Testis (tissue), 3 donors: Measurements from ENCODE around the gene ADCY2. TPM values are rescaled to one million over a fixed set of nuclear protein-coding genes. Genes with fewer than 3 reads are reported as not detected.

ENCODE experiments used
- DNase-seq: peaks from one replicate; pipeline ENCODE4 v3.0.0-alpha.2; 2019
- H3K27ac ChIP-seq, 2 donors: fragments of 200-600 bp; sonication (generic); one replicate each; pipeline ENCODE4 v1.5.1; 2019
- H3K27me3 ChIP-seq: fragments of 200-600 bp; sonication (generic); one replicate; pipeline ENCODE4 v1.5.1; 2019
- H3K36me3 ChIP-seq: fragments of 200-600 bp; sonication (generic); one replicate; pipeline ENCODE4 v1.5.1; 2017; ENCODE audit warnings: low read depth; ENCODE audit errors: missing control alignments
- H3K4me1 ChIP-seq: fragments of 200-600 bp; sonication (generic); one replicate; pipeline ENCODE4 v1.5.1; 2019
- H3K4me3 ChIP-seq, 2 donors: fragments of 200-600 bp; sonication (generic); one replicate each; pipeline ENCODE4 v1.5.1; 2017 to 2019
- H3K9me3 ChIP-seq: fragments of 200-600 bp; sonication (generic); one replicate; pipeline ENCODE4 v1.5.1; 2017
- POLR2A ChIP-seq: fragments of 450-650 bp; IDR thresholded peaks from one replicate; pipeline ENCODE4 v1.6.1; 2017; ENCODE audit warnings: antibody characterized with exemption, mild to moderate bottlenecking, moderate library complexity
- WGBS, 2 donors: methylation state at CpG; one replicate each; pipeline ENCODE4 v1.1.5; 2018; 5-methylcytosine and 5-hydroxymethylcytosine counted together
- intact Hi-C: fragments of 100-400 bp; cut with DNase I; formaldehyde crosslinking; loops from one replicate; pipeline ENCODE4 v1.15.1; 2023; ENCODE audit warnings: low total_unique reads
- polyA plus RNA-seq: library from polyadenylated mRNA; stranded (reverse); fragments of 350-450 nt; fragmentation: Illumina TruSeq; extraction: RNeasy Lipid Tissue Mini Kit (QIAGEN cat#74804); gene quantifications from one replicate; pipeline ENCODE4 v1.2.3, GENCODE V29; 2014; ENCODE audit warnings: low read depth, low replicate concordance; ENCODE audit not compliant: insufficient read depth
- total RNA-seq, 2 donors: library from RNA; depleted of rRNA; stranded (reverse); fragments of >200 nt; gene quantifications; one replicate each; pipeline ENCODE4 v1.2.3, GENCODE V29; 2016
- TF ChIP-seq, protein P1 (sequence below), 3 experiments: fragments of 450-650 bp in 2 of 3; fragments of 200-600 bp in 1 of 3; sonication (generic) in 1 of 3; IDR thresholded peaks; one replicate each; pipeline ENCODE4 v1.5.1; 2016 to 2019; ENCODE audit warnings: antibody characterized with exemption in 3 of 3, mild to moderate bottlenecking in 2 of 3, moderate library complexity in 1 of 3

ADCY2 gene
- total and polyA plus RNA-seq, 3 donors from 2014 or later = 9.4 to 18.5 (median 10.5) TPM

GRCh38 chr5:7875151-7875550, 479.2 kb downstream of the ADCY2 start:
- TF ChIP-seq POLR2A = no peak
- TF ChIP-seq, protein P1, sequence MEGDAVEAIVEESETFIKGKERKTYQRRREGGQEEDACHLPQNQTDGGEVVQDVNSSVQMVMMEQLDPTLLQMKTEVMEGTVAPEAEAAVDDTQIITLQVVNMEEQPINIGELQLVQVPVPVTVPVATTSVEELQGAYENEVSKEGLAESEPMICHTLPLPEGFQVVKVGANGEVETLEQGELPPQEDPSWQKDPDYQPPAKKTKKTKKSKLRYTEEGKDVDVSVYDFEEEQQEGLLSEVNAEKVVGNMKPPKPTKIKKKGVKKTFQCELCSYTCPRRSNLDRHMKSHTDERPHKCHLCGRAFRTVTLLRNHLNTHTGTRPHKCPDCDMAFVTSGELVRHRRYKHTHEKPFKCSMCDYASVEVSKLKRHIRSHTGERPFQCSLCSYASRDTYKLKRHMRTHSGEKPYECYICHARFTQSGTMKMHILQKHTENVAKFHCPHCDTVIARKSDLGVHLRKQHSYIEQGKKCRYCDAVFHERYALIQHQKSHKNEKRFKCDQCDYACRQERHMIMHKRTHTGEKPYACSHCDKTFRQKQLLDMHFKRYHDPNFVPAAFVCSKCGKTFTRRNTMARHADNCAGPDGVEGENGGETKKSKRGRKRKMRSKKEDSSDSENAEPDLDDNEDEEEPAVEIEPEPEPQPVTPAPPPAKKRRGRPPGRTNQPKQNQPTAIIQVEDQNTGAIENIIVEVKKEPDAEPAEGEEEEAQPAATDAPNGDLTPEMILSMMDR (IDR thresholded peaks at IDR 0.05) = no peak
- intact Hi-C loops = no loop called here
- WGBS, 2 donors = 92 to 96% methylated on average over 4 of the region's 4 CpGs
- H3K9me3 ChIP-seq = no peaks in the 10 kb centered on the region
- H3K36me3 ChIP-seq = no peaks in the 10 kb centered on the region
- H3K27me3 ChIP-seq = no peaks in the 10 kb centered on the region
- H3K4me1 ChIP-seq = peaks cover 2% of the 10 kb centered on the region
- no peak overlapping the region for H3K27ac ChIP-seq
- H3K4me3 ChIP-seq = no peak overlapping the region
- DNase-seq = no peak

GRCh38 chr5:7876867-7877266, 480.9 kb downstream of the ADCY2 start:
- WGBS, 2 donors = 94 to 96% methylated on average over 3 of the region's 3 CpGs
- TF ChIP-seq POLR2A = no peak
- TF ChIP-seq, protein P1 (IDR thresholded peaks at IDR 0.05) = no peak
- no peak for DNase-seq

GRCh38 chr5:7877851-7878250, 481.9 kb downstream of the ADCY2 start:
- H3K36me3 ChIP-seq = no peaks in the 10 kb centered on the region
- WGBS, 2 donors = 57 to 72% methylated on average over 9 of the region's 9 CpGs
- no peaks in the 10 kb centered on the region for H3K4me1 ChIP-seq
- intact Hi-C loops = no loop called here
- no peaks in the 10 kb centered on the region for H3K9me3 ChIP-seq
- H3K27me3 ChIP-seq = no peaks in the 10 kb centered on the region
- DNase-seq = no peak
- TF ChIP-seq POLR2A = no peak
- TF ChIP-seq, protein P1 (IDR thresholded peaks at IDR 0.05) = no peak
- H3K27ac ChIP-seq = no peak overlapping the region
- no peak overlapping the region for H3K4me3 ChIP-seq

More at GRCh38 chr5:7876867-7877266, 480.9 kb downstream of the ADCY2 start:
- Histone ChIP-seq H3K4me3 (no peak overlapping the region), H3K9me3 (no peaks in the 10 kb centered on the region), H3K36me3 (no peaks in the 10 kb centered on the region), H3K27ac (no peak overlapping the region), H3K4me1 (no peaks in the 10 kb centered on the region), H3K27me3 (no peaks in the 10 kb centered on the region)
- intact Hi-C loops = no loop called here

GRCh38 chr5:7878381-7878873, 482.5 kb downstream of the ADCY2 start:
- H3K9me3 ChIP-seq = no peaks in the 10 kb centered on the region
- DNase-seq = no peak
- no peaks in the 10 kb centered on the region for H3K36me3 ChIP-seq
- intact Hi-C loops = no loop called here
- H3K4me3 ChIP-seq = no peak overlapping the region
- H3K4me1 ChIP-seq = no peaks in the 10 kb centered on the region
- TF ChIP-seq POLR2A = no peak
- TF ChIP-seq, protein P1 (IDR thresholded peaks at IDR 0.05) = no peak
- no peaks in the 10 kb centered on the region for H3K27me3 ChIP-seq
- H3K27ac ChIP-seq = no peak overlapping the region
